Ishikawa (cell line): ENCODE measurements around the gene ZNF555.

ENCODE experiments used
- YY1 ChIP-seq: IDR thresholded peaks from 2 replicates; pipeline ENCODE4 v1.6.1; 2012; ENCODE audit warnings: low read depth
- TF ChIP-seq, protein P1 (sequence below): IDR thresholded peaks from 2 replicates; pipeline ENCODE4 v1.6.1; 2012

DNA sequence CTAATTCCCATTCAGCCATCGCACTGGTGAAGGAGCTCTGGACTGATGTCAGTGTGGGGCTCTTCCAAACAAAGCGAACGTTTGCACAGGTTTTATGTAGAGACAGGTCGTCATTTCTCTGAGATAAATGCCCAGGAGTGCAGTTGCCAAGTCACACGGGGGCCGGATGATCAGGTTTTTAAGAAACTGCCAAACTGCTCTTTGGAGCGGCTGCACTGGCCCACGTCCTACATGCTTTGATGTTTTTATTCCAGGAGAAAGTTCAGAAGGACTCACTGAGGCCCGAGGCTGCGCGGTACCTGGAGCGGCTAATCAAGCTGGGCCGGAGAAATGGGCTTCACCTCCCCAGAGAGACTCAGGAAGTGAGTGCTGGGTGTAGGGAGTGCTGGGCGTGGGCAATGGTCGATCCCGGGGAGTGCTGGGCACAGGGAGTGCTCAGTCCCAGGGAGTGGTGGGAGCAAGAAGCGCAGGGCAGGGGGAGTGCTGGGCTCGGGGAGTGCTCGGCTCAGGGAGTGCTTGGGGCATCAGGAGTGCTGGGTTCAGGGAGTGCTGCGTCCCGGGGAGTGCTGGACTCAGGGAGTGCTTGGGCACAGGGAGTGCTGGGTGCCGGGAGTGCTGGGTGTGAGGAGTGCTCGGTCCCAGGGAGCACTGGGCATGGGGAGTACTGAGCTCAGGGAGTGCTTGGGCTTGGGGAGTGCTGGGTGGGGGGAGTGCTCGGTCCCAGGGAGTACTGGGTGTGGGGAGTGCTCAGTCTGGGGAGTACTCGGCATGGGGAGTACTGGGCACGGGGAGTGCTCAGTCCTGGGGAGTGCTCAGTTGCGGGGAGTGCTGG, 45.2 kb upstream of the ZNF555 start:
- TF ChIP-seq YY1, result no peak
- TF ChIP-seq, protein P1, sequence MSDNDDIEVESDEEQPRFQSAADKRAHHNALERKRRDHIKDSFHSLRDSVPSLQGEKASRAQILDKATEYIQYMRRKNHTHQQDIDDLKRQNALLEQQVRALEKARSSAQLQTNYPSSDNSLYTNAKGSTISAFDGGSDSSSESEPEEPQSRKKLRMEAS, result no peak
